Endometrial microvascular endothelial cells (primary cell): Measurements from ENCODE around the gene CLDN14. TPM values are rescaled to one million over a fixed set of nuclear protein-coding genes. Genes with fewer than 3 reads are reported as not detected.

Experiments used
- in situ Hi-C: cut with HindIII; loops from 2 replicates; pipeline ENCODE4 v1.10.0; 2017; ENCODE audit warnings: low sequenced_read_pairs, low pct_unique_long_range_greater_than_20kb; ENCODE audit errors: inconsistent ontology term
- total RNA-seq: library from RNA; depleted of rRNA; stranded (reverse); fragments of >200 nt; gene quantifications from one replicate; pipeline ENCODE4 v1.2.3, GENCODE V29; 2015; ENCODE audit errors: inconsistent ontology term

CLDN14 gene
- total RNA-seq, 1 donor from 2014 or later: 1.1 TPM

GRCh38 chr21:36452281-36452825 is 27.6 kb downstream of the CLDN14 start:
- in situ Hi-C loops: no loop called here

DNA sequence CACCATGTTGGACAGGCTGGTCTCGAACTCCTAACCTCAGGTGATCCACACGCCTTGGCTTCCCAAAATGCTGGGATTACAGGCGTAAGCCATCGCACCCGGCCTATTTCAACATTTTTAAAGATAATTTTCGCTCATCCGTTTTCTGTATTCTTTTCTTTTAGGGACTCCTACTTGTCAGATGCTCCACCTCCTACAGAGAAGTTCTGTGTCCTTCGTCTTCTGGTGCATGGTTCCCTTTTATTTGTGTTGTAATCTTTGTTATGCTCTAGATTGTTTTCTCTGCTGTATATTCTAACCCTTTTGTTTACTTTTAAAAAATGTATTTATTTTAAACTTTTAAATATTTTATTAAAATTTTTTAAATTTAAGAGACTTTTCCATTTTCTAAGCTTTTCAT is 28.4 kb downstream of the CLDN14 start:
- in situ Hi-C loops: no loop called here

- in situ Hi-C loops: no loop called here
These were observed 29.4 kb downstream of the CLDN14 start for GRCh38 chr21:36450511-36450910.

- in situ Hi-C loops: no loop called here
These were observed 33.6 kb downstream of the CLDN14 start for GRCh38 chr21:36446301-36446700.

DNA sequence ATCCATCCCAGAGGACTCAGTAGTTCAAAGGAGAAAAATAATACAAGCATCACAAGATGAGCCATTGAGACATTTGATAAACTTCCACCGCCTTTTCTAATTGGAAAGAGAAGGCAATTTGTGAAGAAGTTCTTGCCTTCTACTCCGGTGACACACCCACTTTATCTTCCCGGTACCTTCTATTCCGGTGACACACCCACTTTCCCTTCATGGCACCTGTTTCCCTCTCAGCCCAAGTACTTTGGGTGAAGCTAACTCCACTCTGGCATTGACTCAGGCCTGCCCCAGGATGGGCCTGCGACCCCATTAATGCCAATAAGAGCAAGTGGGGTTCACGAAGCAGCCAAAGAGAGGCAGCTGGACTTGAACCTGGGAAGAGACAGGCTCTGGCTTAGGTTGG is 38.2 kb downstream of the CLDN14 start:
- in situ Hi-C loops: no loop called here

DNA sequence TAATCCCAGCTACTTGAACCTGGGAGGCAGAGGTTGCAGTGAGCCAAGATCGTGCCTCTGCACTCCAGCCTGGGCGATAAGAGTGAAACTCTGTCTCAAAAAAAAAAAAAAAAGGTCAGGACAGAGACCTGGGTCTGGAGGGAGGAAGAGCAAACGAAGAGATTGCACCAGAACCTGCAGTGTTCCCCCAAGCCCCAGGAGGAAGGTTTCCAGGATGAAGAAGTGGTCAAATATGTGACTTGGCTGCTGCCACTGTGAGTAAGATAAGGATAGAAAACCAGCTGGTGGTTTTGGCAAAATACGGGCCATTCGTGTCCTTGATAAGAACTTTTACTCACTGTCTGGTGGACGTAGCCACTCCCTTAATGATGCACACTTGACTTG is 42.2 kb downstream of the CLDN14 start:
- in situ Hi-C loops: no loop called here

DNA sequence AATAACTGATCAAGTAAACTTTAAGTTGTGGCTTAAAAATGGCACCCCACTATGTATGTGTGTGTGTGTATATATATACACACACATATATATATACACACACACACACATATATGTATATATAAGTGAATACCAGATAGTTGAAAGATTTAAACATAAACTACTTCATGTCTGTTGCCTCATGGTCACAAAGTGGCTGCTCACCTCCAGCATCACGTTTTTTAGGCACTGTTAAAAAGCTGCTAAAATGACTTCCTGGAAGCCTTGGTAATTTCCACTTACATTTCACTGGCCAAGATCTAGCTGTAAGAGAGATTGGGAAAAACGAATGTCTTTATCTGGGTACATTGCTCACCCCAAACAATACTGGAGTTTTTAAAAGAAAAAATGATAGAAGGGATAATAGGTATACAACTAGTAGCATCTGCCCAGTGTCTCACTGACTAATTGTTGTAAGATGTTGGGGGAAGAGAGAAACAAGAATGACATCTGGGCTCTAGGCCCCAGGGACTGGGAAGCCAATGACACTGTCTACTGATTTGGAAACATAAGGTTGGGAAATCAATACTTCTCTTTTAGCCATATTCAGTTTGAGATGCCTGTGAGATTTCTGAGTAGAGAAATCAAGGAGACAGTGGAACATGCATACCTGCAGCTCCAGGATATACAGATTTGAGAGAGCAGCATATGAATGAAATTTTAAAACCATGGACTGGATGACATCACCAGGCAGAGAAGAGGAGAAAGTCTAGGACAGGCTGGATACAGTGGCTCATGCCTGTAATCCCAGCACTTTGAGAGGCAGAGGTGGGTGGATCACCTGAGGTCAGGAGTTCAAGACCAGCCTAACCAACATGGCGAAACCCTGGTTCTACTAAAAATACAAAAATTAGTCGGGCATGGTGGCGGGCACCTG is 42.8 kb downstream of the CLDN14 start:
- in situ Hi-C loops: no loop called here

GRCh38 chr21:36434144-36434543 is 45.8 kb downstream of the CLDN14 start:
- in situ Hi-C loops: no loop called here

DNA sequence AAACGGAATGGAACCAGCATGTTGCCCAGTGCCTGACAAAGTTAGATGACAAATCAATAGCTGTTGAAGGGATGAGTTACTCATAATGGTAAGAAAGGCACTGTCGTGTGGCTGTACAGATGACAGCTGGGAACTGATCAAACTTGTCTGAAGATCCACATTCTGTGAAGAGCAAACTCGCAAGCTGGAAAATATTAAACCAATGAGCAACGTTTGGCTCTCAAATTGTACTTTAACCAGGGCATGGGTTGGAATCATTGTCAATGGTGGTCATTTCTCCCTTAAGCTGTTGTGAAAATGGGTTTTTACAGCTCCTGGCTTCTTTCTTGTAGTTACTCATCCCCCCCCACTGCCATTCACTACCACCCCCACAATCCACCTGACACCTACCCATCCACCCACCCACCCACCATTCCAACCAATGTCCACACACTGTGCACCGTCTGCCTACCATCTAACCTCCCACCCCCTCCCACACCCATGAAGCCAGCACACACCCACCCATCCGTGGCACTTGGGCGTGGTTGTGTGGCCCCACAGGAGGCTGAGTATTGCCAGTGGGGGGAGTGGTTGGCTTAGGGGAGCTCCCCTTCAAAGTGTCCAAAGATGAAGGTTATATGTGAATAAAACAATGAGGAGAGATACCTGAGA is 46.7 kb downstream of the CLDN14 start:
- in situ Hi-C loops: no loop called here

DNA sequence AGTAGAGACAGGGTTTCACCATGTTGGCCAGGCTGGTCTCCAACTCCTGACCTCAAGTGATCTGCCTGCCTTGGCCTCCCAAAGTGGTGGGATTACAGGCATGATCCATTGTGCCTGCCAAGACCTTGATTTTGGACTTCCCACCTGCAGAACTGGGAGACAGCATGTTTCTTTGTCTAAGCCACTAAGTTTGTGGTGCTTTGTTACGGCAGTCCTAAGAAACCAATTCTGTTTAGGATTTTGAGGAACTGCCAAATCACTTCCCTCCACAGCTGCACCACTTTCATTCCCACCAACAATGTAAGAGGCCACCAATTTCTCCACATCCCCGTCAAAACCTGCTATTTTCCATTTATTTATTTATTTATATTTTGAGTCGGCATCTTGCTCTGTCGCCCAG is 48.7 kb downstream of the CLDN14 start:
- in situ Hi-C loops: no loop called here

DNA sequence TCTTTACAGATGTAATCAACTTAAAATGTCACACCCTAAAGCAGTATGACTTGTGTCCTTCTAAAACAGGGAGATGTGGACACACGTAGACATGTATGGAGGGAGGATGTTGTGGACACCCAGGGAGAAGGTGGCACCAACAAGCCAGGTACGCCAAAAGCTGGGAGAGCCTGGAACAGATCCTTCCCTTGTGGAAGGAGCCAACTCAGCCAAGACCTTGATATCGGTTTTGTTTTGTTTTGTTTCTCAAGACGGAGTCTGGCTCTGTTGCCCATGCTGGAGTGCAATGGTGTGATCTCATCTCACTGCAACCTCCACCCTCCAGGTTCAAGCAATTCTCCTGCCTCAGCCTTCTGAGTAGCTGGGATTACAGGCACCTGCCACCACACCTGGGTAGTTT is 49.1 kb downstream of the CLDN14 start:
- in situ Hi-C loops: no loop called here

DNA sequence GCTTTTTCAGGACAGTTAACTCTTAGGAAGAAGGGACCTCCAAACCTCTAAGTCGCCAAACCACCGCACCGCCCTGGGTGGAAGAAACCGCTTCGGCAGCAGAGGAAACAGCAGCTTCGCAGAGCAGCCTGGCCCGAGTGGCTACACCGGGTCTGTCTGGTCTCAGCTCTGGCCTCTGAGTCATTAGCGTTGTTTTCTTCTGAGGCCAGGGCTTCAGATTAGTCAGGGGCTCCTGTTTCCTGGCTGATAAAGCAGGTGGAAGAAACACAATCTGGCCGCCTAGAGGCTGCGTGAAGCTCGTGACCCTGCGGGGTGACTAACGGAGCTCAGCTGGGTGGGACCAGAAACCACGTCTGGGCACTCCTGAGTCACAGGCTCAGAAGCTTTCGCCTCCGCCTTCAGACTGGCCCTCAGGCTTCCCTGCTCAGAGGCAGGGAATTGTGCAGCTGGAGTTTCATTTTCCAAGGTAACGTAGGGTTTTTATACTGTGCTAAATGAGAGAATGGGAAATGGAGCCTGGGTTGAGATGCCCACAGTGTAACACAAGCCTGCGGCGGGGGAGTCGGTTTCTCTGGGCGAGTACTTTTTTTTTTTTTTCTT is 49.9 kb downstream of the CLDN14 start:
- in situ Hi-C loops: no loop called here

GRCh38 chr21:36428761-36429432 is 51.0 kb downstream of the CLDN14 start:
- in situ Hi-C loops: no loop called here

DNA sequence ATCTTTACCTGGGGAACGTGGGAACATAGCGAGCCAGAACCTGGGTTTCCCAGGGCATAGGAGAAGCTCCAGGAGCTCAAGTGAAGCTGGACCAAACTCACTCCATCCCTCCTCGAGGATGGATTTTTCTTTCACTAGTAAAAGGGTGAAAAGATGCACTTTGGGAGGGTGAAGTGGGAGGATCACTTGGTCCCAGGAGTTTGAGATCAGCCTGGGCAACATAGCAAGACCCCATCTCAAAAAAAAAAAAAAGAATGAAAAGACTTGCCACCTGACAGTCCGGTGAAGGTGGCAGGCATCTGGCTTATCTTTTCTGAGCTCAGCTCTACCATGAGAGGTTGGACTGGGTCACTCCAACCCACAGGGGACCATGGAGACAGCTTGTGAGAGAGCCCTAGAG is 52.4 kb downstream of the CLDN14 start:
- in situ Hi-C loops: no loop called here

- in situ Hi-C loops: no loop called here
These were observed 54.6 kb downstream of the CLDN14 start for GRCh38 chr21:36425286-36425685.

DNA sequence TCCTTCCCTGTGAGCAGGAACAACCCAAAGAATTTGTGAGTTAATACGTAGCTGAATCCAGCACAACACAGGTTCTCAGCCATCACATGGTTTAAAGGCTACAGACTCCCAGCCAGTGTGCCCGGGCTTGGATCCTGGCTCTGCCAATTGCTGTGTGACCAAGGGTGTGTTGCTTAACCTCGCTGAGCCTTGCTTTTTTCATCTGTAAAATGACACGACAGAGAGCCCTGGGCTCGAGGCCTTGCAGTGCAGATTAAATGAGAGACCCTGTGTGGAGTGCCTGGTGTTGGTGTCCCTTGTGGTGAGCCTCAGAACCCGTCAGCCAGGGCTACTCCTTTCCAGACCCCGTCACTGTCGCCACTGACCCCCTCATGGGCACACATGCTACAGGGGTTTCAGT is 55.3 kb downstream of the CLDN14 start:
- in situ Hi-C loops: no loop called here

DNA sequence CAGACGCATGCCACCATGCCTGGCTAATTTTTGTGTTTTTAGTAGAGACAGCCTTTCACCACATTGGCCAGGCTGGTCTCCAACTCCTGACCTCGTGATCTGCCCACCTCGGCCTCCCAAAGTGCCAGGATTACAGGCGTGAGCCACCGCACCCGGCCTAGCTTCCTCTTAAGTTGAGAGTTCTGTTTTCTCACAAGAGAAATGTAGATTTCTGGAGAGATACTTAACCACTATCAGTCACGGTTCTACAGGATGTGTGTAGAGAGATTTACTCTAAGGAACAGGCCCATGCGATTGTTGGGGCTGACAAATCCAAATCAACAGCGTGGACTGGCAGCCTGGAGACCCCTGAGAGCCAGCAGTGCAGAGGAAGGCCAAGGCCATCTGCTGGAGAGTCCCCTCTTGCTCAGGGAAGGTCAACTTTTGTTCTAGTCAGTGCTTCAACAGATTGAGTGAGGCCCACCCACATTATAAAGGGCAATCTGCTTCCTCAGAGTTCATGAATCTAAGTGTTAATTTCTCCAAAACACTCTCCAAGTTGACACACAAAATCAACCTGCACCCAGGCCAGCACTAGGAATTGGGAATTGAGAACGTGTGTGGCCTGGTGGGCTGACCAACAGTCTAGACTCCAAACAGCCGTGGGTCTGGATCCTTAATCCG is 56.0 kb downstream of the CLDN14 start:
- in situ Hi-C loops: no loop called here

DNA sequence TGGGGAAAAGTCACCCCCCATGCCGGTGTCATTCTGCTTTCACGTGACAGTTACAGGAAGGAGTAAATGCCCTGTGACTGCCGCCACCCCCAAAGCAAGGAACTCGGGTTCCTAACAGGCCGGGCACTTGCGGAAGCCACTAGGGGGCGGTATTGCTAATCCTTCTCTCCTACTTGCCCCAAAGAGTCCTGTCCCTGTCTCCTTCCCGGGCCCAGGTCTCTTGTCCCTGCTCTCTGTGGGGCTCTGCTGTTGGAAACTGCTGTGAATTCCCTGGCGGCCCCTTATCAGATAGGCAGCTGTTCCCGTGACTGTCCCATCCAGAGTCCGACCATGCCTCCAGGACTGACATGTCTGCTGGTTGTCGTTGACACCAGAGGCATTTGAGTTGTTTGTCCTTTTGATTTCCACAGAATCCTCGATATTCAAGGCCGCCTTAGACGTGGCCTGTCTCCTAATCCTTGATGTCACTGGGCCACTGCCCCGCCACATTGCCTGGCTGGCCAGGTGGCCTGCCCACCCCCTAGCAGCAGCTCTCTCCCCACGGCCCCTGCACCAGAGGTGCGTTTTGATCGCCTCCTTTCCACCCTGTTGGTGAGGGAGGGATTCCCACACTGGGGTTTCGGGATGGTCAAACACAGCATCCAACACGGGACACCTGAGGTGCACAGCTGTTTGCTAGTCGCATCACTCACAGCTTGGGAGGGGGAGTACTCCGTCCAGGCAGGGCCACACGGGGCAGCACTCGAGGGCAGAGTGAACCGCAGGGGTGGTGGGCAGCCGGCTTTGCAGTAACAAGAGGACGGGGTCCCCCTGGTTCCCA is 57.4 kb downstream of the CLDN14 start:
- in situ Hi-C loops: no loop called here
